Fibroblast of lung (primary cell): ENCODE measurements around the gene TBXAS1. TPM values are rescaled to one million over a fixed set of nuclear protein-coding genes. Genes with fewer than 3 reads are reported as not detected.

Experiments
- DNase-seq, 2 donors: peaks; one replicate each; pipeline versions ENCODE4 v3.0.0 to v3.0.0-alpha.2; 2010; ENCODE audit warnings: low read depth in 2 of 2
- H2AFZ ChIP-seq: 2 replicates; pipeline ENCODE4 v1.5.1; 2012; ENCODE audit warnings: low read length, control low read depth, inconsistent platforms
- H3K27ac ChIP-seq: 2 replicates; pipeline ENCODE4 v1.5.1; 2011; ENCODE audit warnings: low read length, control low read depth; ENCODE audit not compliant: insufficient read depth
- H3K27me3 ChIP-seq: 2 replicates; pipeline ENCODE4 v1.5.1; 2011; ENCODE audit warnings: mild to moderate bottlenecking, low read length; ENCODE audit not compliant: control insufficient read depth, insufficient read depth
- H3K36me3 ChIP-seq: 2 replicates; pipeline ENCODE4 v1.5.1; 2011; ENCODE audit warnings: low read length; ENCODE audit not compliant: control insufficient read depth, insufficient read depth
- H3K4me1 ChIP-seq: 2 replicates; pipeline ENCODE4 v1.5.1; 2011; ENCODE audit warnings: low read length; ENCODE audit not compliant: control insufficient read depth, insufficient read depth; ENCODE audit errors: extremely low read depth
- H3K4me2 ChIP-seq: 2 replicates; pipeline ENCODE4 v1.5.1; 2011; ENCODE audit warnings: low read length, control low read depth; ENCODE audit not compliant: insufficient read depth; ENCODE audit errors: extremely low read depth
- H3K4me3 ChIP-seq, 4 experiments: fragments of 200-600 bp in 1 of 4; sonication (generic) in 1 of 4; replicated peaks in 1 of 4; 2 replicates each; pipeline ENCODE4 v1.5.1; 2011 to 2016; ENCODE audit warnings: low read length in 4 of 4, low read depth in 3 of 4, mild to moderate bottlenecking in 3 of 4, control low read depth in 2 of 4, inconsistent platforms in 1 of 4, mixed read lengths in 1 of 4; ENCODE audit not compliant: insufficient read depth in 1 of 4; ENCODE audit errors: control extremely low read depth in 1 of 4
- H3K79me2 ChIP-seq: 2 replicates; pipeline ENCODE4 v1.5.1; 2012; ENCODE audit warnings: mild to moderate bottlenecking, low read length, inconsistent platforms; ENCODE audit not compliant: control insufficient read depth, insufficient read depth
- H3K9ac ChIP-seq: 2 replicates; pipeline ENCODE4 v1.5.1; 2011; ENCODE audit warnings: mild to moderate bottlenecking, low read length, control low read depth; ENCODE audit not compliant: insufficient read depth
- H3K9me3 ChIP-seq: 2 replicates; pipeline ENCODE4 v1.5.1; 2012; ENCODE audit warnings: low read depth, low read length; ENCODE audit not compliant: control insufficient read depth, insufficient read depth
- H4K20me1 ChIP-seq: 2 replicates; pipeline ENCODE4 v1.5.1; 2011; ENCODE audit warnings: low read length; ENCODE audit not compliant: control insufficient read depth, insufficient read depth; ENCODE audit errors: extremely low read depth
- CTCF ChIP-seq, 2 donors: IDR thresholded peaks in 1 of 2; conservative IDR thresholded peaks in 1 of 2; 1 replicate in 1 of 2; 2 replicates in 1 of 2; pipeline ENCODE4 v1.5.1; 2011 to 2012; ENCODE audit warnings: low read length in 2 of 2, control low read depth in 1 of 2, inconsistent platforms in 1 of 2, low read depth in 1 of 2, mild to moderate bottlenecking in 1 of 2
- EZH2 ChIP-seq: IDR thresholded peaks from 2 replicates; pipeline ENCODE4 v1.5.1; 2012; ENCODE audit warnings: low read length, control low read depth, mild to moderate bottlenecking; ENCODE audit errors: missing control alignments
- polyA plus RNA-seq, 2 donors: library from polyadenylated mRNA; depleted of rRNA in 1 of 2; stranded (reverse) in 1 of 2; unstranded in 1 of 2; fragments of >200 nt; gene quantifications; 2 replicates each; pipeline ENCODE4 v1.2.1, GENCODE V29; 2011 to 2012; ENCODE audit warnings: missing spikeins in 1 of 2
- total RNA-seq: library from RNA; depleted of rRNA; stranded (reverse); fragments of >200 nt; gene quantifications from 2 replicates; pipeline ENCODE4 v1.2.1, GENCODE V29; 2014

Gene TBXAS1
- total and polyA plus RNA-seq, 2 donors (not counting 1 experiment from before 2014, with no cell fraction given) = 1.5 to 2.1 TPM

GRCh38 chr7:139871820-139872219 is 42.8 kb downstream of the TBXAS1 start:
- H3K27ac ChIP-seq = no peak overlapping the region
- H3K4me3 ChIP-seq = no peak overlapping the region
- no peaks in the 10 kb centered on the region for H3K4me1 ChIP-seq
- peak in 1 of 2 donors; percentile 48 for DNase-seq
- TF ChIP-seq CTCF (conservative IDR thresholded peaks at IDR 0.05 in 1 of 2, IDR thresholded peaks at IDR 0.05 in 1 of 2; ENCODE audit: low read depth in 1 of 2, low read length in 2 of 2) (no peak), EZH2 (no peak)
- no peaks in the 10 kb centered on the region for H3K9me3 ChIP-seq
- peak overlapping the region; percentile 32 for H3K4me2 ChIP-seq
- no peaks in the 10 kb centered on the region for H3K79me2 ChIP-seq
- H4K20me1 ChIP-seq = no peaks in the 10 kb centered on the region
- H2AFZ ChIP-seq = no peak overlapping the region
- no peaks in the 10 kb centered on the region for H3K27me3 ChIP-seq
- H3K36me3 ChIP-seq = no peaks in the 10 kb centered on the region
- no peak overlapping the region for H3K9ac ChIP-seq

- H3K27me3 ChIP-seq = no peaks in the 10 kb centered on the region
- H3K27ac ChIP-seq = no peak overlapping the region
- DNase-seq = no peak
- no peaks in the 10 kb centered on the region for H3K79me2 ChIP-seq
- H3K36me3 ChIP-seq = no peaks in the 10 kb centered on the region
- H3K9me3 ChIP-seq = no peaks in the 10 kb centered on the region
- H2AFZ ChIP-seq = no peak overlapping the region
- TF ChIP-seq EZH2 (no peak), CTCF (conservative IDR thresholded peaks at IDR 0.05 in 1 of 2, IDR thresholded peaks at IDR 0.05 in 1 of 2; ENCODE audit: low read depth in 1 of 2, low read length in 2 of 2) (no peak)
- no peaks in the 10 kb centered on the region for H3K4me1 ChIP-seq
- H3K4me3 ChIP-seq = no peak overlapping the region
- H3K9ac ChIP-seq = no peak overlapping the region
- H3K4me2 ChIP-seq = no peak overlapping the region
- no peaks in the 10 kb centered on the region for H4K20me1 ChIP-seq
These were observed 44.7 kb downstream of the TBXAS1 start for GRCh38 chr7:139873593-139874301.

DNA sequence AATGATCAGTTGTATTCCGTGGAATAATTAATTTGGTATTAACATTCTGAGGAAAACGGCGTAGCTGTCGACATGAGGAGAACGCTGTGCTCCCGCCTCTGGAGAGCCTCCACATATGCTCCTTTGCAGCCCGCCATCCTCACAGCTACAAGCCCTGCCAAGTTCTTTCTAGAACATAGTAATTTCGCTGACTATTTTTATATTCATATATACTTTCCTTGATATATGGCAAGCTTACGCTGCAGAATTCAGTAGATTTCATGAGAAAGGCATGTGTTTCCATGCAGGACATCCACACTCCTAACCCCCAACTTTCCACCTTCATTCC is 45.2 kb downstream of the TBXAS1 start:
- no peak overlapping the region for H3K4me2 ChIP-seq
- no peaks in the 10 kb centered on the region for H3K4me1 ChIP-seq
- no peaks in the 10 kb centered on the region for H3K9me3 ChIP-seq
- no peak for TF ChIP-seq CTCF (conservative IDR thresholded peaks at IDR 0.05 in 1 of 2, IDR thresholded peaks at IDR 0.05 in 1 of 2; ENCODE audit: low read depth in 1 of 2, low read length in 2 of 2)
- no peak for TF ChIP-seq EZH2
- H4K20me1 ChIP-seq = no peaks in the 10 kb centered on the region
- no peak overlapping the region for H3K4me3 ChIP-seq
- no peak for DNase-seq
- H2AFZ ChIP-seq = no peak overlapping the region
- no peaks in the 10 kb centered on the region for H3K79me2 ChIP-seq
- H3K27me3 ChIP-seq = no peaks in the 10 kb centered on the region
- no peaks in the 10 kb centered on the region for H3K36me3 ChIP-seq
- no peak overlapping the region for H3K9ac ChIP-seq
- H3K27ac ChIP-seq = no peak overlapping the region
